Neural progenitor cell (in vitro differentiated cells): ENCODE measurements around the gene SRRM2. TPM values are rescaled to one million over a fixed set of nuclear protein-coding genes. Genes with fewer than 3 reads are reported as not detected.

Experiments used
- DNase-seq: peaks from one replicate; pipeline ENCODE4 v3.0.0-alpha.2; 2016; ENCODE audit warnings: low spot score
- H2AFZ ChIP-seq: fragments of 200-600 bp; sonication (generic); replicated peaks from 2 replicates; pipeline ENCODE4 v1.6.1; 2016; ENCODE audit warnings: antibody characterized with exemption
- H3F3A ChIP-seq: fragments of 200-600 bp; sonication (generic); 2 replicates; pipeline ENCODE4 v1.6.1; 2016; ENCODE audit warnings: antibody characterized with exemption, low read depth
- H3K27ac ChIP-seq: fragments of 200-600 bp; sonication (generic); 2 replicates; pipeline ENCODE4 v1.5.1; 2016; ENCODE audit warnings: mild to moderate bottlenecking
- H3K27me3 ChIP-seq: fragments of 200-600 bp; sonication (generic); 2 replicates; pipeline ENCODE4 v1.6.1; 2016; ENCODE audit warnings: mild to moderate bottlenecking, moderate library complexity
- H3K36me3 ChIP-seq: fragments of 200-600 bp; sonication (generic); 2 replicates; pipeline ENCODE4 v1.5.1; 2016
- H3K4me1 ChIP-seq: fragments of 200-600 bp; sonication (generic); 2 replicates; pipeline ENCODE4 v1.6.1; 2016; ENCODE audit warnings: mixed run types
- H3K4me2 ChIP-seq: fragments of 200-600 bp; sonication (generic); 2 replicates; pipeline ENCODE4 v1.6.1; 2016
- H3K4me3 ChIP-seq: fragments of 200-600 bp; sonication (generic); 2 replicates; pipeline ENCODE4 v1.5.1; 2016
- H3K79me2 ChIP-seq: fragments of 200-600 bp; sonication (generic); 2 replicates; pipeline ENCODE4 v1.6.1; 2016; ENCODE audit warnings: low read depth
- H3K9ac ChIP-seq: fragments of 200-600 bp; sonication (generic); 2 replicates; pipeline ENCODE4 v1.6.1; 2016
- H3K9me3 ChIP-seq: fragments of 200-600 bp; sonication (generic); 2 replicates; pipeline ENCODE4 v1.5.1; 2016; ENCODE audit warnings: low read depth
- H4K20me1 ChIP-seq: fragments of 200-600 bp; sonication (generic); 2 replicates; pipeline ENCODE4 v1.6.1; 2016; ENCODE audit warnings: low read depth
- H3K27ac Mint-ChIP-seq: 3 replicates; pipeline ENCODE4 v1.8.0; 2021; ENCODE audit warnings: mixed read lengths
- H3K27me3 Mint-ChIP-seq: 2 replicates; pipeline ENCODE4 v1.8.0; 2022; ENCODE audit warnings: low read depth, mild to moderate bottlenecking, inconsistent platforms, moderate library complexity, mixed read lengths; ENCODE audit not compliant: insufficient read depth
- H3K36me3 Mint-ChIP-seq: 3 replicates; pipeline ENCODE4 v1.8.0; 2021; ENCODE audit warnings: mixed read lengths
- H3K4me1 Mint-ChIP-seq: 3 replicates; pipeline ENCODE4 v1.8.0; 2021; ENCODE audit warnings: mixed read lengths
- H3K4me3 Mint-ChIP-seq: 3 replicates; pipeline ENCODE4 v1.8.0; 2021; ENCODE audit warnings: mild to moderate bottlenecking, moderate library complexity, mixed read lengths
- H3K9me3 Mint-ChIP-seq: 3 replicates; pipeline ENCODE4 v1.8.0; 2020; ENCODE audit warnings: mixed read lengths
- CTCF ChIP-seq: fragments of 200-600 bp; sonication (generic); IDR thresholded peaks from 2 replicates; pipeline ENCODE4 v1.5.1; 2017; ENCODE audit warnings: antibody characterized with exemption, mild to moderate bottlenecking
- EZH2 ChIP-seq: fragments of 200-600 bp; sonication (generic); IDR thresholded peaks from 2 replicates; pipeline ENCODE4 v1.6.1; 2017; ENCODE audit warnings: antibody characterized with exemption, mild to moderate bottlenecking, moderate library complexity
- EZH2phosphoT487 ChIP-seq: fragments of 200-600 bp; sonication (generic); IDR thresholded peaks from 2 replicates; pipeline ENCODE4 v1.6.1; 2017; ENCODE audit warnings: antibody characterized with exemption
- total RNA-seq: library from RNA; depleted of rRNA; stranded (reverse); fragments of >200 nt; gene quantifications from 2 replicates; pipeline ENCODE4 v1.2.3, GENCODE V29; 2015; ENCODE audit warnings: low replicate concordance

Gene SRRM2
- total RNA-seq, 1 donor from 2014 or later: 82.3 TPM

DNA sequence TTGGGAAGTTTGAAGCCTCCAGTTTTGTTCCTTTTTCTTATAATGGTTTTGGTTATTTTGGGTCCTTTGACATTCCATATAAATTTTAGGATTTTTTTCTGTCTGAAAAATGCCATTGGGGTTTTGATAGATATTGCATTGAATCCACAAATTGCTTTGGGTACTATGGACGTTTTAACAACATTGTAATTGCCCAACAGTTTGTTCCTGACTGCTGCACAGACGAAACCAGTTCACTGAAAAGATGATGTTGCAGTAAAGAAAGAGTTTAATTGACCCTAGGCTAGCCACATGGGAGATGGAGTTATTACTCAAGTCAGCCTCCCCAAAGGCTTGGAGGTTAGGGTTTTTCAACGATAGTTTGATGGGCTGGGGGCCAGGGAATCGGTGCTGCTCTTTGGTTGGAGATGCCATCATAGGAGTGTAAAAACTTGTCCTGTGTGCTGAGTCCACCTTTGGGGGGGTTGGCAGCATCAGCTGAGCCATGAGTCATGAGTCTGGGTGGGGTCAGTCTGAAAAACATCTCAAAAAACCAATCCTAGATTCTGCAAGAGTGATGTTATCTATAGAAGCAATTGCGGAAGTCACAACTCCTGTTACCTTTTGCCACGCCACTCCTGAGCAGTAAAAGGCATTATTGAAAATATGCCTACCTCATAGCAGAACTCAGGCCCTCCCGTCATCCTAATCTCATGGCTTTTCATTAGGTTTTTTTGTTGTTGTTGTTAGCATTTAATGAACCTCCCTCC, 43.1 kb downstream of the SRRM2 start:
- Mint-ChIP-seq H3K9me3 (no peaks in the 10 kb centered on the region), H3K4me1 (peaks cover 5% of the 10 kb centered on the region), H3K27ac (no peak overlapping the region), H3K4me3 (peak overlapping the region; percentile 8), H3K36me3 (no peaks in the 10 kb centered on the region), H3K27me3 (peaks cover 6% of the 10 kb centered on the region)
- no peaks in the 10 kb centered on the region for H3K9me3 ChIP-seq
- no peak for DNase-seq
- H3K79me2 ChIP-seq: no peaks in the 10 kb centered on the region
- no peaks in the 10 kb centered on the region for H4K20me1 ChIP-seq
- peak overlapping the region; percentile 48 for H2AFZ ChIP-seq
- H3K9ac ChIP-seq: no peak overlapping the region
- H3K27ac ChIP-seq: no peak overlapping the region
- peaks cover 8% of the 10 kb centered on the region for H3K27me3 ChIP-seq
- no peak overlapping the region for H3K4me3 ChIP-seq
- peaks cover 14% of the 10 kb centered on the region for H3K4me1 ChIP-seq
- peaks cover 11% of the 10 kb centered on the region for H3F3A ChIP-seq
- no peak for TF ChIP-seq EZH2phosphoT487
- peak overlapping the region; percentile 49 for H3K4me2 ChIP-seq
- no peaks in the 10 kb centered on the region for H3K36me3 ChIP-seq

- Mint-ChIP-seq H3K4me1 (peaks cover 5% of the 10 kb centered on the region), H3K27ac (no peak overlapping the region)
These were observed 46.3 kb downstream of the SRRM2 start for GRCh38 chr16:2798723-2799204.

GRCh38 chr16:2799205-2799858, 46.9 kb downstream of the SRRM2 start:
- no peaks in the 10 kb centered on the region for H3K9me3 ChIP-seq
- TF ChIP-seq EZH2 (no peak), CTCF (no peak), EZH2phosphoT487 (no peak)

More at GRCh38 chr16:2798723-2799204, 46.3 kb downstream of the SRRM2 start:
- H3K4me3 Mint-ChIP-seq: no peak overlapping the region
- Histone ChIP-seq H3K4me1 (peaks cover 14% of the 10 kb centered on the region), H3K9me3 (no peaks in the 10 kb centered on the region), H3K27me3 (no peaks in the 10 kb centered on the region), H3K36me3 (no peaks in the 10 kb centered on the region), H3K9ac (no peak overlapping the region), H3K4me2 (no peak overlapping the region), H3F3A (peaks cover 11% of the 10 kb centered on the region), H3K4me3 (no peak overlapping the region), H2AFZ (no peak overlapping the region), H3K27ac (no peak overlapping the region), H3K79me2 (no peaks in the 10 kb centered on the region), H4K20me1 (no peaks in the 10 kb centered on the region)
- no peak for DNase-seq
- H3K27me3 Mint-ChIP-seq: peaks cover 6% of the 10 kb centered on the region
- H3K36me3 Mint-ChIP-seq: peaks cover 2% of the 10 kb centered on the region
- TF ChIP-seq EZH2phosphoT487 (no peak), EZH2 (no peak), CTCF (no peak)
- H3K9me3 Mint-ChIP-seq: peaks cover 8% of the 10 kb centered on the region

More at GRCh38 chr16:2799205-2799858, 46.9 kb downstream of the SRRM2 start:
- H4K20me1 ChIP-seq: no peaks in the 10 kb centered on the region
- H3K4me1 ChIP-seq: peaks cover 14% of the 10 kb centered on the region
- Mint-ChIP-seq H3K4me1 (peaks cover 5% of the 10 kb centered on the region), H3K27ac (no peak overlapping the region), H3K27me3 (peaks cover 8% of the 10 kb centered on the region), H3K36me3 (peaks cover 2% of the 10 kb centered on the region), H3K4me3 (peak overlapping the region; percentile 27), H3K9me3 (peaks cover 14% of the 10 kb centered on the region)
- H3F3A ChIP-seq: peaks cover 11% of the 10 kb centered on the region
- H3K27me3 ChIP-seq: no peaks in the 10 kb centered on the region
- H3K27ac ChIP-seq: no peak overlapping the region
- H3K9ac ChIP-seq: no peak overlapping the region
- H3K79me2 ChIP-seq: no peaks in the 10 kb centered on the region
- H3K4me3 ChIP-seq: no peak overlapping the region
- no peak overlapping the region for H3K4me2 ChIP-seq
- no peak for DNase-seq
- H3K36me3 ChIP-seq: no peaks in the 10 kb centered on the region
- H2AFZ ChIP-seq: no peak overlapping the region
